AG10803 (cell line): ENCODE data around the gene IL1RL1.

Experiments
- DNase-seq: peaks from one replicate; pipeline ENCODE4 v3.0.0; 2010; ENCODE audit warnings: low read depth
- H3K4me3 ChIP-seq: 2 replicates; pipeline ENCODE4 v1.5.1; 2011; ENCODE audit warnings: mild to moderate bottlenecking, low read length, control low read depth
- TF ChIP-seq, protein P1 (sequence below): conservative IDR thresholded peaks from 2 replicates; pipeline ENCODE4 v1.5.1; 2011; ENCODE audit warnings: mild to moderate bottlenecking, low read length, control low read depth, inconsistent platforms

The IL1RL1 gene

GRCh38 chr2:102282678-102283091, 28.7 kb upstream of the IL1RL1 start:
- no peak for DNase-seq
- TF ChIP-seq, protein P1, sequence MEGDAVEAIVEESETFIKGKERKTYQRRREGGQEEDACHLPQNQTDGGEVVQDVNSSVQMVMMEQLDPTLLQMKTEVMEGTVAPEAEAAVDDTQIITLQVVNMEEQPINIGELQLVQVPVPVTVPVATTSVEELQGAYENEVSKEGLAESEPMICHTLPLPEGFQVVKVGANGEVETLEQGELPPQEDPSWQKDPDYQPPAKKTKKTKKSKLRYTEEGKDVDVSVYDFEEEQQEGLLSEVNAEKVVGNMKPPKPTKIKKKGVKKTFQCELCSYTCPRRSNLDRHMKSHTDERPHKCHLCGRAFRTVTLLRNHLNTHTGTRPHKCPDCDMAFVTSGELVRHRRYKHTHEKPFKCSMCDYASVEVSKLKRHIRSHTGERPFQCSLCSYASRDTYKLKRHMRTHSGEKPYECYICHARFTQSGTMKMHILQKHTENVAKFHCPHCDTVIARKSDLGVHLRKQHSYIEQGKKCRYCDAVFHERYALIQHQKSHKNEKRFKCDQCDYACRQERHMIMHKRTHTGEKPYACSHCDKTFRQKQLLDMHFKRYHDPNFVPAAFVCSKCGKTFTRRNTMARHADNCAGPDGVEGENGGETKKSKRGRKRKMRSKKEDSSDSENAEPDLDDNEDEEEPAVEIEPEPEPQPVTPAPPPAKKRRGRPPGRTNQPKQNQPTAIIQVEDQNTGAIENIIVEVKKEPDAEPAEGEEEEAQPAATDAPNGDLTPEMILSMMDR, result no peak
- no peak overlapping the region for H3K4me3 ChIP-seq

DNA sequence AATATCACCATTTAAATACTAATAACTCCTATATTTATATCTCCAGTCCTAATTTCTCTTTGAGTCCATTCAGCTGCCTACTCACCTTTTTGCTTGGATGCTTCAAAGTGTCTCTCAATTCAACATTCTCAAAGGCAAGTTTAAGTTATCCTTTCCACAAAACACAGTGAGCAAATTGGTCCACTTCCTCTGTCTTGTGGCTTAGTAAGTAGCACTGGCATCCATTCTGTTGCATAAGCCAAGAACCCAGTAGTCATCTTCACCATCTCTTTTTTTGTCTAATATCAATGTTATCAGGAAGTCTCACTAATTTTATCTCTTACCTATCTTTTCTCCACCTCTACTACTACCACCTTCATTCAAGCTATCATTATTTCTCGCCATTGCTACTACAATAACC, 27.4 kb upstream of the IL1RL1 start:
- DNase-seq, result no peak
- TF ChIP-seq, protein P1, result no peak
- no peak overlapping the region for H3K4me3 ChIP-seq

DNA sequence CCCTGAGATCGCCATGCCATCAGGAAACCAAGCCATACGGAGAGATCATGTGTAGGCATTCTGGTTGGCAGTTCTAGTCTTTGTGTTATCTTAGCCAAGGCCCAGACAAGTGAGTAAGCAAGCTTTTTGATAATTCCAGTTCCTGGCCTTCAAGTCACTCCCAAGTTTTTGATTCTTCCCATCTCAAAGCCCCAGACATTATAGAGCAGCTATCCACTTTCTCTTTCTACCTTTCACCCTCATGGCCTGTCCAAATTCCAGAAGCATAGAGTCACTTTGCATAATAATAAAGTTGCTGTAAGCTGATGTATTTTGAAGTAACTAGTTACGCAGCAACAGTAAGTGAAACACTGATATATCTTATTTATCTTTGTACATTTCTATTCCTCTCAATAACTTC, 26.8 kb upstream of the IL1RL1 start:
- TF ChIP-seq, protein P1, result no peak
- H3K4me3 ChIP-seq, result no peak overlapping the region
- no peak for DNase-seq

DNA sequence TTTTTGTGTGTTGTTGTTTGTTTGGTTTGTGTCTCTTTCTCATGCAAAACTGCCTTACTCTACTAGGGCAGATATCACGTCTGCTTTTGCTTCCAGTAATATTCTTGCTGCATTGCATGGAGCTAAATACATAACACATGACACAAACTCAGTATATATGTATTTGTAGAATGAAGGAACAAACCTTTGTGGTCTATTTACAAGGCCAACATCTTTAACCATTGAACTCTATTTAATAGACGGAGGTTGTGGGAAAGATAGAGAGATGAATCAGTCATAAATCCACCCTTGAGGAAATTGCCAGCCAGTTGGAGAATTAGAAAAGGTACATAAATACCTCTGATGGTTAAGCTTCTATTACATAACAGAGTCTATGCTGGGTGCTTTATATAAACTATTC, 26.0 kb upstream of the IL1RL1 start:
- DNase-seq, result no peak
- H3K4me3 ChIP-seq, result no peak overlapping the region
- TF ChIP-seq, protein P1, result no peak

DNA sequence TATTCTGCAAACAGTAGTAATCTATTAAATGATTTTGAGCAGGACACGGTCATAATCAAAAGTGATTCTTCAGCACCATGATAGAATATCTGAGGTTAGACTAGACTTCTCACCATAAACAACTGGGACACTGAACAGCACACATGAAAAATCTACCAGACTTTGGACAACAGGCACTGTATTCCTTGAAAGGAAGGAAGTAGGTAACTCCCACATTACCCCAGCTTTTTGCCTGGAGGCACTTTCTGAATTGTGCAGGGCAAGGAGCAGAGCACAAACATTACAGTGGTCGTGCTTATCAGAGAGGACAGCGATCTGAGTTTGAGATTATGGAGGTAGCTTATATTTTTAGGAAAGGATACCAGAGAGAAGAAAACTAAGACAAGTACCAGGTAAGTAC, 25.3 kb upstream of the IL1RL1 start:
- TF ChIP-seq, protein P1, result no peak
- H3K4me3 ChIP-seq, result no peak overlapping the region
- DNase-seq, result no peak

DNA sequence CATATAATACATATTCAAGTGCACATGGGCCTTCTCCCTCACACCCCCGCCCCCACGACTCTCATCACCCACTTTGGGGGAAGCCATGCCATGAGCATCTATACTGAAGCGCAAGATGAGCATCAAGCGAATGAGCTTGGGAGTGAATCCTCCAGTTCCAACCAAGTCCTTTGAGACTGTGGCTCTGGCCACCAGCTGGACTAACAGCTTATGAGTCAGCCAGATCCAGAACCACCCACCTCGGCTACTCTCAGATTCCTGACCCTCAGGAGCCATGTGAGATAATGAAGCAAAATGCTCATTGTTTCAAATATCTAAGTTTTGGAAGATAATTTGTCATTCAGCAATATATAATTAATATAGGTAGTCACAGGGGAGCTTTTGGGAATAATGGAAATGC, 22.2 kb upstream of the IL1RL1 start:
- H3K4me3 ChIP-seq, result no peak overlapping the region
- DNase-seq, result no peak
- TF ChIP-seq, protein P1, result no peak

GRCh38 chr2:102290594-102290993, 20.8 kb upstream of the IL1RL1 start:
- no peak for DNase-seq
- H3K4me3 ChIP-seq, result no peak overlapping the region
- TF ChIP-seq, protein P1, result no peak
